IMR-90 (cell line): Measurements from ENCODE around the gene HDAC5. TPM values are rescaled to one million over a fixed set of nuclear protein-coding genes. Genes with fewer than 3 reads are reported as not detected.

Experiments
- ATAC-seq: fragments of 200-7000 bp; cut with Tn5 transposase; 2 replicates; pipeline ENCODE4 v1.9.1; 2020; ENCODE audit warnings: low read depth, mild to moderate bottlenecking, moderate library complexity
- BruUV-seq: library from RNA; stranded (reverse); fragments of 400-500 nt; replicated peaks from 2 replicates; lab custom pipeline; 2021; lab: Mats Ljungman, UMichigan
- CTCF ChIA-PET: fragments of 300-600 bp; formaldehyde crosslinking; extraction: SDS; loops from one replicate; lab custom pipeline; 2021; ENCODE audit warnings: antibody characterized with exemption; lab: Yijun Ruan, JAX
- POLR2A ChIA-PET: fragments of 300-600 bp; sonication (Branson Sonifier 250); formaldehyde crosslinking; loops from one replicate; lab custom pipeline; 2022; ENCODE audit warnings: antibody characterized with exemption; ENCODE audit not compliant: unreplicated experiment; lab: Charles Lee
- DNase-seq: peaks from one replicate; pipeline ENCODE4 v3.0.0; 2013
- H2AFZ ChIP-seq: replicated peaks from 2 replicates; pipeline ENCODE3; 2013; ENCODE audit warnings: low read length, mild to moderate bottlenecking; ENCODE audit not compliant: poor library complexity
- H2AK5ac ChIP-seq: 2 replicates; pipeline ENCODE4 v1.6.1; 2013; ENCODE audit warnings: low read depth, low read length, inconsistent platforms
- H2AK9ac ChIP-seq: replicated peaks from 2 replicates; pipeline ENCODE3; 2013; ENCODE audit warnings: mild to moderate bottlenecking, low read depth, low read length, moderate library complexity; ENCODE audit not compliant: poor library complexity
- H2BK120ac ChIP-seq: 2 replicates; pipeline ENCODE4 v1.6.1; 2013; ENCODE audit warnings: low read depth, low read length, inconsistent platforms
- H2BK15ac ChIP-seq: 3 replicates; pipeline ENCODE4 v1.6.1; 2013; ENCODE audit warnings: low read depth, low read length, inconsistent platforms
- H2BK20ac ChIP-seq: 2 replicates; pipeline ENCODE4 v1.6.1; 2013; ENCODE audit warnings: low read depth, mild to moderate bottlenecking, inconsistent platforms, low read length, moderate library complexity
- H2BK5ac ChIP-seq: 2 replicates; pipeline ENCODE4 v1.6.1; 2013; ENCODE audit warnings: mild to moderate bottlenecking, low read depth, low read length, inconsistent platforms; ENCODE audit not compliant: poor library complexity, severe bottlenecking
- H3K14ac ChIP-seq: replicated peaks from 2 replicates; pipeline ENCODE4 v1.6.1; 2013; ENCODE audit warnings: low read depth, low read length, inconsistent platforms
- H3K18ac ChIP-seq: 2 replicates; pipeline ENCODE4 v1.6.1; 2013; ENCODE audit warnings: low read depth, low read length, control low read depth
- H3K23ac ChIP-seq: 2 replicates; pipeline ENCODE4 v1.6.1; 2013; ENCODE audit warnings: low read depth, low read length, inconsistent platforms
- H3K27ac ChIP-seq: 2 replicates; pipeline ENCODE4 v1.5.1; 2013; ENCODE audit warnings: mild to moderate bottlenecking, control low read depth, low read length; ENCODE audit not compliant: insufficient read depth
- H3K27me3 ChIP-seq: 2 replicates; pipeline ENCODE4 v1.6.1; 2013; ENCODE audit warnings: low read length; ENCODE audit not compliant: control insufficient read depth, insufficient read depth
- H3K36me3 ChIP-seq: 2 replicates; pipeline ENCODE4 v1.6.1; 2013; ENCODE audit warnings: low read length, mixed read lengths; ENCODE audit not compliant: control insufficient read depth, insufficient read depth
- H3K4ac ChIP-seq: 2 replicates; pipeline ENCODE4 v1.6.1; 2013; ENCODE audit warnings: low read depth, low read length, inconsistent platforms
- H3K4me1 ChIP-seq: 2 replicates; pipeline ENCODE4 v1.6.1; 2013; ENCODE audit warnings: low read length, mixed read lengths; ENCODE audit not compliant: control insufficient read depth, insufficient read depth
- H3K4me2 ChIP-seq: 2 replicates; pipeline ENCODE4 v1.6.1; 2013; ENCODE audit warnings: low read depth, mild to moderate bottlenecking, control low read depth, low read length, moderate library complexity
- H3K4me3 ChIP-seq: 2 replicates; pipeline ENCODE4 v1.5.1; 2013; ENCODE audit warnings: low read depth, mild to moderate bottlenecking, control low read depth, low read length, moderate library complexity; ENCODE audit not compliant: insufficient read depth
- H3K56ac ChIP-seq: 2 replicates; pipeline ENCODE4 v1.6.1; 2013; ENCODE audit warnings: low read length, inconsistent platforms; ENCODE audit not compliant: insufficient read depth; ENCODE audit errors: extremely low read depth
- H3K79me1 ChIP-seq, 2 experiments: 2 replicates each; pipeline ENCODE4 v1.6.1; 2013; ENCODE audit warnings: low read length in 2 of 2, inconsistent platforms in 1 of 2, low read depth in 1 of 2
- H3K9ac ChIP-seq: 2 replicates; pipeline ENCODE4 v1.6.1; 2013; ENCODE audit warnings: low read depth, low read length, control low read depth
- H3K9me1 ChIP-seq: 2 replicates; pipeline ENCODE4 v1.6.1; 2013; ENCODE audit warnings: low read length, inconsistent platforms; ENCODE audit not compliant: insufficient read depth
- H3K9me3 ChIP-seq: 2 replicates; pipeline ENCODE4 v1.6.1; 2013; ENCODE audit warnings: low read length; ENCODE audit not compliant: control insufficient read depth, insufficient read depth
- H4K20me1 ChIP-seq: 2 replicates; pipeline ENCODE4 v1.6.1; 2013; ENCODE audit warnings: low read length, inconsistent platforms; ENCODE audit not compliant: insufficient read depth
- H4K5ac ChIP-seq: 2 replicates; pipeline ENCODE4 v1.6.1; 2013; ENCODE audit warnings: mild to moderate bottlenecking, low read depth, low read length, control low read depth
- H4K8ac ChIP-seq, 2 experiments: 2 replicates each; pipeline ENCODE4 v1.6.1; 2013; ENCODE audit warnings: low read depth in 2 of 2, low read length in 2 of 2, control low read depth in 1 of 2, inconsistent platforms in 1 of 2
- H4K91ac ChIP-seq: 2 replicates; pipeline ENCODE4 v1.6.1; 2013; ENCODE audit warnings: low read depth, low read length, inconsistent platforms; ENCODE audit not compliant: insufficient read depth
- CHD1 ChIP-seq: IDR thresholded peaks from 2 replicates; pipeline ENCODE4 v1.6.1; 2012; ENCODE audit warnings: low read depth, low read length, improper control_type of control experiment
- FOS ChIP-seq: fragments of 150-350 bp; IDR thresholded peaks from 2 replicates; pipeline ENCODE4 v1.6.1; 2016; ENCODE audit warnings: low read depth, low read length
- NFE2L2 ChIP-seq: fragments of 150-350 bp; IDR thresholded peaks from 2 replicates; pipeline ENCODE4 v1.6.1; 2016; ENCODE audit warnings: low read depth, mild to moderate bottlenecking, low read length
- POLR2A ChIP-seq: IDR thresholded peaks from 2 replicates; pipeline ENCODE4 v1.6.1; 2012; ENCODE audit warnings: mild to moderate bottlenecking, low read depth, low read length
- RFX5 ChIP-seq: IDR thresholded peaks from 2 replicates; pipeline ENCODE4 v1.8.0; 2012; ENCODE audit warnings: low read depth, mild to moderate bottlenecking, low read length, moderate library complexity
- WGBS, 2 experiments: methylation state at CpG; one replicate each; pipeline versions ENCODE4 v1.1.5 to v1.1.7; 2013; ENCODE audit warnings: missing lambda C conversion rate in 2 of 2; ENCODE audit not compliant: insufficient read length in 1 of 2; ENCODE audit errors: extremely low coverage in 2 of 2; 5-methylcytosine and 5-hydroxymethylcytosine counted together
- dilution Hi-C: fragments of 300-500 bp; cut with HindIII; formaldehyde crosslinking; loops from one replicate; pipeline ENCODE4 v1.14.3; 2018; ENCODE audit warnings: low sequenced_read_pairs; ENCODE audit not compliant: unreplicated experiment
- in situ Hi-C: fragments of 300-500 bp; cut with MboI; formaldehyde crosslinking; loops from 3 replicates; pipeline ENCODE4 v1.14.3; 2019; ENCODE audit warnings: low sequenced_read_pairs, inconsistent platforms, mixed read lengths
- intact Hi-C: fragments of 100-400 bp; cut with micrococcal nuclease; formaldehyde crosslinking; loops from 2 replicates; pipeline ENCODE4 v1.10.0; 2022
- polyA plus RNA-seq, 3 experiments: library from polyadenylated mRNA; depleted of rRNA; stranded (reverse); fragments of >200 nt; gene quantifications; 2 replicates each; pipeline ENCODE4 v1.2.3, GENCODE V29; 2012; ENCODE audit warnings: low replicate concordance in 1 of 3
- total RNA-seq: library from RNA; depleted of rRNA; stranded (reverse); fragments of >200 nt; gene quantifications from 2 replicates; pipeline ENCODE4 v1.2.3, GENCODE V29; 2012
- TF ChIP-seq, protein P1 (sequence below): conservative IDR thresholded peaks from 2 replicates; pipeline ENCODE4 v1.5.1; 2012; ENCODE audit warnings: mild to moderate bottlenecking, low read depth, low read length, improper control_type of control experiment

The HDAC5 gene
- total and polyA plus RNA-seq, 2 of the 4 experiments (the other 2 are of a cell fraction) = 47.0 to 61.3 TPM

DNA sequence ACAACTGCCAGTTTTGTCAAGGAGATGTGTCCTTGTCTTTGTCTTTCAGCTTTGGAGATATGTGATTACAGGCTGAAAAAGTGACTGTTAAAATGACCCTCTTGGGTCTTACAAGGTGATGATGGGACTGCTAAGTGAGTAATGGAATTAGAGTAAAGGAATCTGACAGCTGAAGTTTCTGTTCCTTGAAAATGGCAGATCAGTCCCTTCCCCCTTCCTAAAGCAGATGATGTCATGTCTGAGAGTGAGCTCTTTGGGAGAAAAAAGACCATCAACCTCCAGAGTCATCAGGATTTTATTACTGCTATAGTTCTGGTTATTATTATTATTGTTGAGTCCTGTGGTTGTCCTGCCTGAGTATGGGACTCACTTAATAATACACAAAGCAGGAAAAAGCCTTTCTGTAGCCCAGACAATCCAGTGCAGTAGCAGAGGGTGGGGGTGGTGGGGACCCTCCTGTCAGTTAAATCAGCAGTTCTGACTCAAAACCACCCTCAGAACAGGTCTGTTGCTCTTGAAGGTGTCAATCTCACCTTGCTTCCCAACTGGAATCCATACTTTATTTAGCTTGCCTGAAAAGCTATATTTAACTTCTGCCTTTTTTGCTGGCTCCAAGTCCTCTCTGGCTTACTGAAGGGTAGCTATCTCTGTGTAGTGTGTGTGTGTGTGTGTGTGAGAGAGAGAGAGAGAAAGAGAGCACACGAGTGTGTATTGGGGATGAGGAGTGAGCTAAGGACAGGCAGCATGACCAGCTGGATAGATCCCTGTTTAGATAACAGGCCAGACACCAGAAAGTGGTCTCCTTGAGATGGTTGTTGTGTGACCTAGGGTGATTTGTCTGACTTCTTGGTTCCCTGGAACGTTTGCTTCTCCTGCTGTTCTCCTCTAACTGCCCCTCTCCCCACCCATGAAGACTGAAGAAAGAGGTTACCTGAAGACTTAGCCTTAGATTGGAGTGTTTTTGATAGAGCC, 23.2 kb upstream of the HDAC5 start:
- Histone ChIP-seq H2BK15ac (no peak overlapping the region), H3K18ac (no peak overlapping the region), H2BK20ac (no peak overlapping the region), H4K91ac (no peak overlapping the region), H3K4ac (no peak overlapping the region), H3K56ac (no peak overlapping the region), H3K4me3 (no peak overlapping the region), H3K27me3 (no peaks in the 10 kb centered on the region), H2AFZ (no peak overlapping the region), H2BK120ac (no peak overlapping the region), H2AK9ac (no peak overlapping the region), H3K4me1 (peaks cover 2% of the 10 kb centered on the region), H3K27ac (no peak overlapping the region), H4K8ac (no peak overlapping the region), H2BK5ac (no peak overlapping the region), H3K79me1 (peaks cover 21 to 55% of the 10 kb centered on the region in 2 experiments), H3K14ac (no peak overlapping the region), H3K4me2 (no peak overlapping the region), H2AK5ac (no peak overlapping the region), H3K36me3 (peaks cover 14% of the 10 kb centered on the region; the same call in 1 of the 2 replicates), H3K23ac (no peak overlapping the region), H4K20me1 (peaks cover 4% of the 10 kb centered on the region), H3K9me1 (peaks cover 4% of the 10 kb centered on the region; the same call in 1 of the 2 replicates), H3K9ac (no peak overlapping the region), H3K9me3 (no peaks in the 10 kb centered on the region), H4K5ac (no peak overlapping the region)
- WGBS, 2 experiments = 60% methylated on average over 1 of the region's 2 CpGs; no CpG with 5 or more reads in 1 of the 2 experiments
- POLR2A ChIA-PET = no interaction called here
- ATAC-seq (no peak), DNase-seq (no peak)
- intact Hi-C loops = no loop called here
- CTCF ChIA-PET = no interaction called here
- in situ Hi-C loops = no loop called here
- BruUV-seq = no TSS peak
- no peak for TF ChIP-seq RFX5
- TF ChIP-seq, protein P1, sequence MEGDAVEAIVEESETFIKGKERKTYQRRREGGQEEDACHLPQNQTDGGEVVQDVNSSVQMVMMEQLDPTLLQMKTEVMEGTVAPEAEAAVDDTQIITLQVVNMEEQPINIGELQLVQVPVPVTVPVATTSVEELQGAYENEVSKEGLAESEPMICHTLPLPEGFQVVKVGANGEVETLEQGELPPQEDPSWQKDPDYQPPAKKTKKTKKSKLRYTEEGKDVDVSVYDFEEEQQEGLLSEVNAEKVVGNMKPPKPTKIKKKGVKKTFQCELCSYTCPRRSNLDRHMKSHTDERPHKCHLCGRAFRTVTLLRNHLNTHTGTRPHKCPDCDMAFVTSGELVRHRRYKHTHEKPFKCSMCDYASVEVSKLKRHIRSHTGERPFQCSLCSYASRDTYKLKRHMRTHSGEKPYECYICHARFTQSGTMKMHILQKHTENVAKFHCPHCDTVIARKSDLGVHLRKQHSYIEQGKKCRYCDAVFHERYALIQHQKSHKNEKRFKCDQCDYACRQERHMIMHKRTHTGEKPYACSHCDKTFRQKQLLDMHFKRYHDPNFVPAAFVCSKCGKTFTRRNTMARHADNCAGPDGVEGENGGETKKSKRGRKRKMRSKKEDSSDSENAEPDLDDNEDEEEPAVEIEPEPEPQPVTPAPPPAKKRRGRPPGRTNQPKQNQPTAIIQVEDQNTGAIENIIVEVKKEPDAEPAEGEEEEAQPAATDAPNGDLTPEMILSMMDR = no peak
- TF ChIP-seq POLR2A = no peak
- TF ChIP-seq CHD1 = no peak
- TF ChIP-seq NFE2L2 = no peak
- no peak for TF ChIP-seq FOS
- dilution Hi-C loops = no loop called here
